Neural cell (in vitro differentiated cells): ENCODE data around the gene SNX33.
"Not testable (repeated sequence)": the region's sequence is repeated elsewhere in the genome, so short reads cannot be mapped to it uniquely, and the experiment has no call there.

ENCODE experiments used
- EP300 ChIP-seq: fragments of 450-650 bp; conservative IDR thresholded peaks from 2 replicates; pipeline ENCODE4 v1.6.1; 2014; ENCODE audit warnings: antibody characterized with exemption, mild to moderate bottlenecking, moderate library complexity; ENCODE audit not compliant: poor library complexity, severe bottlenecking
- EZH2 ChIP-seq: fragments of 200-600, 300-800 bp; shearing (Covaris generic), sonication (generic); IDR thresholded peaks from 2 replicates; pipeline ENCODE4 v1.6.1; 2014; ENCODE audit warnings: antibody characterized with exemption, low read length, borderline replicate concordance, mild to moderate bottlenecking; ENCODE audit not compliant: insufficient read depth, poor library complexity, severe bottlenecking
- POLR2AphosphoS5 ChIP-seq: IDR thresholded peaks from 2 replicates; pipeline ENCODE4 v1.6.1; 2012
- RAD21 ChIP-seq: fragments of 450-650 bp; conservative IDR thresholded peaks from 2 replicates; pipeline ENCODE4 v1.6.1; 2014; ENCODE audit warnings: antibody characterized with exemption, mild to moderate bottlenecking, moderate library complexity
- TAF1 ChIP-seq: IDR thresholded peaks from 2 replicates; pipeline ENCODE4 v1.6.1; 2012; ENCODE audit warnings: low read depth
- TF ChIP-seq, protein P1 (sequence below): fragments of 450-650 bp; IDR thresholded peaks from 2 replicates; pipeline ENCODE4 v1.5.1; 2014; ENCODE audit warnings: antibody characterized with exemption, mild to moderate bottlenecking, moderate library complexity; ENCODE audit not compliant: poor library complexity, severe bottlenecking
- TF ChIP-seq, protein P2 (sequence below): IDR thresholded peaks from 2 replicates; pipeline ENCODE4 v1.6.1; 2012; ENCODE audit warnings: borderline replicate concordance

DNA sequence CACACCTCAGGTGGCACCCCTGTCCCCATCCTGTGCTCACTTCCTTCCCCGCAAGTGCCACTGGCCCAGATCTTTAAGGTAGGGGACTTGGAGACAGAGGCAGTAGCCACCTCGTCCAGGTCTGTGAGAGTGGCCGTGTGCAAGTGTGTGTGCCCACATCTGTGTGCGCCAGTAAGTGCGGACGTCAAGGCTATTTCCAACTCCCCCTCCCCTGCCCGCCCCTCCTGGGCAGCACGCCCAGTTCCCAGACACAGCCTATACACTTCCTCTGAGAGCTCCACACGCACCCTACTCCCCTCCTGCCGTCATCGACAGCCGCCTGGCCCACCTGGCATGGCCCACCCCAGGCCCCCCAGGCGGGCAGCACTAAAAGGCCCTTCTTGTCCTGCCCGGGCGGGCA lies 61.7 kb downstream of the SNX33 start:
- TF ChIP-seq, protein P1, sequence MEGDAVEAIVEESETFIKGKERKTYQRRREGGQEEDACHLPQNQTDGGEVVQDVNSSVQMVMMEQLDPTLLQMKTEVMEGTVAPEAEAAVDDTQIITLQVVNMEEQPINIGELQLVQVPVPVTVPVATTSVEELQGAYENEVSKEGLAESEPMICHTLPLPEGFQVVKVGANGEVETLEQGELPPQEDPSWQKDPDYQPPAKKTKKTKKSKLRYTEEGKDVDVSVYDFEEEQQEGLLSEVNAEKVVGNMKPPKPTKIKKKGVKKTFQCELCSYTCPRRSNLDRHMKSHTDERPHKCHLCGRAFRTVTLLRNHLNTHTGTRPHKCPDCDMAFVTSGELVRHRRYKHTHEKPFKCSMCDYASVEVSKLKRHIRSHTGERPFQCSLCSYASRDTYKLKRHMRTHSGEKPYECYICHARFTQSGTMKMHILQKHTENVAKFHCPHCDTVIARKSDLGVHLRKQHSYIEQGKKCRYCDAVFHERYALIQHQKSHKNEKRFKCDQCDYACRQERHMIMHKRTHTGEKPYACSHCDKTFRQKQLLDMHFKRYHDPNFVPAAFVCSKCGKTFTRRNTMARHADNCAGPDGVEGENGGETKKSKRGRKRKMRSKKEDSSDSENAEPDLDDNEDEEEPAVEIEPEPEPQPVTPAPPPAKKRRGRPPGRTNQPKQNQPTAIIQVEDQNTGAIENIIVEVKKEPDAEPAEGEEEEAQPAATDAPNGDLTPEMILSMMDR: not testable (repeated sequence)
- TF ChIP-seq TAF1, EZH2, RAD21, EP300, POLR2AphosphoS5: not testable (repeated sequence)
- TF ChIP-seq, protein P2, sequence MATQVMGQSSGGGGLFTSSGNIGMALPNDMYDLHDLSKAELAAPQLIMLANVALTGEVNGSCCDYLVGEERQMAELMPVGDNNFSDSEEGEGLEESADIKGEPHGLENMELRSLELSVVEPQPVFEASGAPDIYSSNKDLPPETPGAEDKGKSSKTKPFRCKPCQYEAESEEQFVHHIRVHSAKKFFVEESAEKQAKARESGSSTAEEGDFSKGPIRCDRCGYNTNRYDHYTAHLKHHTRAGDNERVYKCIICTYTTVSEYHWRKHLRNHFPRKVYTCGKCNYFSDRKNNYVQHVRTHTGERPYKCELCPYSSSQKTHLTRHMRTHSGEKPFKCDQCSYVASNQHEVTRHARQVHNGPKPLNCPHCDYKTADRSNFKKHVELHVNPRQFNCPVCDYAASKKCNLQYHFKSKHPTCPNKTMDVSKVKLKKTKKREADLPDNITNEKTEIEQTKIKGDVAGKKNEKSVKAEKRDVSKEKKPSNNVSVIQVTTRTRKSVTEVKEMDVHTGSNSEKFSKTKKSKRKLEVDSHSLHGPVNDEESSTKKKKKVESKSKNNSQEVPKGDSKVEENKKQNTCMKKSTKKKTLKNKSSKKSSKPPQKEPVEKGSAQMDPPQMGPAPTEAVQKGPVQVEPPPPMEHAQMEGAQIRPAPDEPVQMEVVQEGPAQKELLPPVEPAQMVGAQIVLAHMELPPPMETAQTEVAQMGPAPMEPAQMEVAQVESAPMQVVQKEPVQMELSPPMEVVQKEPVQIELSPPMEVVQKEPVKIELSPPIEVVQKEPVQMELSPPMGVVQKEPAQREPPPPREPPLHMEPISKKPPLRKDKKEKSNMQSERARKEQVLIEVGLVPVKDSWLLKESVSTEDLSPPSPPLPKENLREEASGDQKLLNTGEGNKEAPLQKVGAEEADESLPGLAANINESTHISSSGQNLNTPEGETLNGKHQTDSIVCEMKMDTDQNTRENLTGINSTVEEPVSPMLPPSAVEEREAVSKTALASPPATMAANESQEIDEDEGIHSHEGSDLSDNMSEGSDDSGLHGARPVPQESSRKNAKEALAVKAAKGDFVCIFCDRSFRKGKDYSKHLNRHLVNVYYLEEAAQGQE: not testable (repeated sequence)
